H9 (cell line): ENCODE data around the gene COL18A1. TPM values are rescaled to one million over a fixed set of nuclear protein-coding genes. Genes with fewer than 3 reads are reported as not detected.

Source experiments
- DNase-seq: peaks from one replicate; pipeline ENCODE4 v3.0.0-alpha.2; 2017
- H2AFZ ChIP-seq: one replicate; pipeline ENCODE4 v1.6.1; 2013; ENCODE audit warnings: mild to moderate bottlenecking, low read length, control low read depth, moderate library complexity
- H2AK5ac ChIP-seq: 2 replicates; pipeline ENCODE4 v1.6.1; 2013; ENCODE audit warnings: low read length, control low read depth, mixed read lengths; ENCODE audit not compliant: insufficient read length
- H2BK120ac ChIP-seq: one replicate; pipeline ENCODE4 v1.6.1; 2013; ENCODE audit warnings: low read depth, mild to moderate bottlenecking, low read length, control low read depth, inconsistent platforms; ENCODE audit not compliant: poor library complexity, severe bottlenecking
- H2BK12ac ChIP-seq: 2 replicates; pipeline ENCODE4 v1.6.1; 2013; ENCODE audit warnings: low read length, control low read depth, mixed read lengths, low read depth; ENCODE audit not compliant: insufficient read length
- H2BK15ac ChIP-seq: 2 replicates; pipeline ENCODE4 v1.6.1; 2013; ENCODE audit warnings: low read depth, low read length, control low read depth
- H2BK20ac ChIP-seq: one replicate; pipeline ENCODE4 v1.6.1; 2013; ENCODE audit warnings: low read depth, mild to moderate bottlenecking, low read length, control low read depth, inconsistent platforms; ENCODE audit not compliant: poor library complexity, severe bottlenecking
- H2BK5ac ChIP-seq: 2 replicates; pipeline ENCODE4 v1.6.1; 2013; ENCODE audit warnings: low read length, control low read depth, mixed read lengths; ENCODE audit not compliant: insufficient read length
- H3K14ac ChIP-seq: 2 replicates; pipeline ENCODE4 v1.6.1; 2013; ENCODE audit warnings: low read length, control low read depth; ENCODE audit not compliant: insufficient read depth
- H3K18ac ChIP-seq: 2 replicates; pipeline ENCODE4 v1.6.1; 2013; ENCODE audit warnings: low read depth, mild to moderate bottlenecking, mixed read lengths, low read length, control low read depth; ENCODE audit not compliant: insufficient read length
- H3K23ac ChIP-seq: 2 replicates; pipeline ENCODE4 v1.6.1; 2013; ENCODE audit warnings: low read length, control low read depth, mixed read lengths, low read depth; ENCODE audit not compliant: insufficient read length
- H3K23me2 ChIP-seq: 2 replicates; pipeline ENCODE4 v1.6.1; 2013; ENCODE audit warnings: low read depth, mild to moderate bottlenecking, mixed read lengths, low read length, control low read depth; ENCODE audit not compliant: insufficient read length, poor library complexity, severe bottlenecking
- H3K27ac ChIP-seq: 2 replicates; pipeline ENCODE4 v1.5.1; 2013; ENCODE audit warnings: low read length, control low read depth, mixed read lengths, low read depth; ENCODE audit not compliant: insufficient read length
- H3K27me3 ChIP-seq: 2 replicates; pipeline ENCODE4 v1.6.1; 2013; ENCODE audit warnings: low read length, control low read depth, inconsistent platforms; ENCODE audit not compliant: insufficient read depth
- H3K4ac ChIP-seq: 2 replicates; pipeline ENCODE4 v1.6.1; 2013; ENCODE audit warnings: low read depth, mild to moderate bottlenecking, control low read depth, inconsistent platforms, low read length, moderate library complexity
- H3K4me1 ChIP-seq: 2 replicates; pipeline ENCODE4 v1.6.1; 2013; ENCODE audit warnings: low read length, control low read depth, inconsistent platforms; ENCODE audit not compliant: insufficient read depth
- H3K4me2 ChIP-seq: 2 replicates; pipeline ENCODE4 v1.6.1; 2013; ENCODE audit warnings: low read length, control low read depth, mixed read lengths; ENCODE audit not compliant: insufficient read length, insufficient read depth
- H3K56ac ChIP-seq: 2 replicates; pipeline ENCODE4 v1.6.1; 2013; ENCODE audit warnings: low read depth, mild to moderate bottlenecking, mixed read lengths, low read length, control low read depth; ENCODE audit not compliant: insufficient read length
- H3K79me1 ChIP-seq: 2 replicates; pipeline ENCODE4 v1.6.1; 2013; ENCODE audit warnings: low read depth, mild to moderate bottlenecking, moderate library complexity, low read length, control low read depth, inconsistent platforms; ENCODE audit not compliant: insufficient read depth, poor library complexity, severe bottlenecking
- H3K79me2 ChIP-seq: 2 replicates; pipeline ENCODE4 v1.6.1; 2013; ENCODE audit warnings: low read length, control low read depth, inconsistent platforms; ENCODE audit not compliant: insufficient read depth
- H3K9ac ChIP-seq: 2 replicates; pipeline ENCODE4 v1.6.1; 2013; ENCODE audit warnings: low read length, control low read depth, mixed read lengths; ENCODE audit not compliant: insufficient read length; ENCODE audit errors: extremely low read depth
- H3K9me3 ChIP-seq: one replicate; pipeline ENCODE4 v1.6.1; 2013; ENCODE audit warnings: low read depth, low read length, inconsistent platforms; ENCODE audit not compliant: control insufficient read depth
- H3T11ph ChIP-seq: one replicate; pipeline ENCODE4 v1.6.1; 2013; ENCODE audit warnings: mild to moderate bottlenecking, low read length, control low read depth, inconsistent platforms
- H4K20me1 ChIP-seq: one replicate; pipeline ENCODE4 v1.6.1; 2013; ENCODE audit not compliant: control insufficient read depth, insufficient read length, insufficient read depth
- H4K5ac ChIP-seq: 2 replicates; pipeline ENCODE4 v1.6.1; 2013; ENCODE audit warnings: low read depth, mild to moderate bottlenecking, mixed read lengths, low read length, control low read depth; ENCODE audit not compliant: insufficient read length
- H4K8ac ChIP-seq: replicated peaks from 2 replicates; pipeline ENCODE4 v1.6.1; 2013; ENCODE audit warnings: low read length, control low read depth, mixed read lengths, low read depth; ENCODE audit not compliant: insufficient read length
- H4K91ac ChIP-seq: 2 replicates; pipeline ENCODE4 v1.6.1; 2013; ENCODE audit warnings: low read depth, mild to moderate bottlenecking, moderate library complexity, mixed read lengths, low read length, control low read depth; ENCODE audit not compliant: insufficient read length
- H3K27ac Mint-ChIP-seq, 3 experiments: 2 replicates in 2 of 3; 3 replicates in 1 of 3; pipeline ENCODE4 v1.8.0; 2020 to 2021; ENCODE audit warnings: mixed read lengths in 3 of 3, mild to moderate bottlenecking in 1 of 3, moderate library complexity in 1 of 3
- H3K27me3 Mint-ChIP-seq: 2 replicates; pipeline ENCODE4 v1.8.0; 2021; ENCODE audit warnings: low read depth, mild to moderate bottlenecking, moderate library complexity, mixed read lengths
- H3K36me3 Mint-ChIP-seq, 3 experiments: 2 replicates in 2 of 3; 3 replicates in 1 of 3; pipeline ENCODE4 v1.8.0; 2020 to 2021; ENCODE audit warnings: low read depth in 3 of 3, mixed read lengths in 3 of 3; ENCODE audit not compliant: insufficient read depth in 1 of 3
- H3K4me1 Mint-ChIP-seq, 2 experiments: 2 replicates each; pipeline ENCODE4 v1.8.0; 2020; ENCODE audit warnings: mixed read lengths in 2 of 2
- H3K4me3 Mint-ChIP-seq, 2 experiments: 2 replicates in 1 of 2; 3 replicates in 1 of 2; pipeline ENCODE4 v1.8.0; 2020 to 2021; ENCODE audit warnings: mild to moderate bottlenecking in 2 of 2, mixed read lengths in 2 of 2, moderate library complexity in 1 of 2
- H3K9me3 Mint-ChIP-seq, 2 experiments: 2 replicates in 1 of 2; 3 replicates in 1 of 2; pipeline ENCODE4 v1.8.0; 2020; ENCODE audit warnings: mild to moderate bottlenecking in 2 of 2, mixed read lengths in 2 of 2, moderate library complexity in 1 of 2
- WGBS: extraction: QIAGEN DNeasy Blood & Tissue Kit; methylation state at CpG from one replicate; pipeline ENCODE4 v1.1.7; 2013; ENCODE audit warnings: missing lambda C conversion rate, low lambda C conversion rate, mixed read lengths; ENCODE audit not compliant: insufficient read length; ENCODE audit errors: extremely low coverage; 5-methylcytosine and 5-hydroxymethylcytosine counted together
- total RNA-seq: library from RNA; stranded (reverse); gene quantifications from 2 replicates; pipeline ENCODE4 v1.2.1, GENCODE V29; 2021
- TF ChIP-seq, protein P1 (sequence below): fragments of 200-600 bp; sonication (generic); conservative IDR thresholded peaks from 3 replicates; pipeline ENCODE4 v1.8.0; 2021; ENCODE audit warnings: antibody characterized with exemption, mild to moderate bottlenecking

The COL18A1 gene
- total RNA-seq, 1 experiment from 2014 or later, result 232 TPM

- no peak overlapping the region for H3K27ac Mint-ChIP-seq
- DNase-seq, result no peak
- Histone ChIP-seq H2AK5ac (no peak overlapping the region), H3K56ac (no peak overlapping the region), H3K4me1 (no peaks in the 10 kb centered on the region), H2AFZ (no peak overlapping the region), H3K23ac (no peak overlapping the region), H3K79me1 (no peaks in the 10 kb centered on the region), H2BK15ac (no peak overlapping the region), H3K18ac (no peak overlapping the region), H2BK5ac (no peak overlapping the region), H3K9ac (no peak overlapping the region), H4K8ac (no peak overlapping the region), H2BK12ac (no peak overlapping the region), H3K27ac (no peak overlapping the region), H2BK120ac (no peak overlapping the region), H3K79me2 (no peaks in the 10 kb centered on the region), H4K5ac (no peak overlapping the region), H2BK20ac (no peak overlapping the region), H3T11ph (no peak overlapping the region), H3K14ac (no peak overlapping the region), H3K4ac (no peak overlapping the region), H3K27me3 (no peaks in the 10 kb centered on the region), H3K4me2 (no peak overlapping the region), H4K20me1 (peaks cover 4% of the 10 kb centered on the region), H4K91ac (no peak overlapping the region), H3K9me3 (no peaks in the 10 kb centered on the region), H3K23me2 (no peaks in the 10 kb centered on the region)
- H3K27me3 Mint-ChIP-seq, result no peaks in the 10 kb centered on the region
- no CpG with 5 or more reads among the region's 21 CpGs for WGBS
- no peak overlapping the region for H3K4me3 Mint-ChIP-seq
- peaks cover 5% of the 10 kb centered on the region in 2 experiments for H3K4me1 Mint-ChIP-seq
- no peaks in the 10 kb centered on the region for H3K9me3 Mint-ChIP-seq
- TF ChIP-seq, protein P1, sequence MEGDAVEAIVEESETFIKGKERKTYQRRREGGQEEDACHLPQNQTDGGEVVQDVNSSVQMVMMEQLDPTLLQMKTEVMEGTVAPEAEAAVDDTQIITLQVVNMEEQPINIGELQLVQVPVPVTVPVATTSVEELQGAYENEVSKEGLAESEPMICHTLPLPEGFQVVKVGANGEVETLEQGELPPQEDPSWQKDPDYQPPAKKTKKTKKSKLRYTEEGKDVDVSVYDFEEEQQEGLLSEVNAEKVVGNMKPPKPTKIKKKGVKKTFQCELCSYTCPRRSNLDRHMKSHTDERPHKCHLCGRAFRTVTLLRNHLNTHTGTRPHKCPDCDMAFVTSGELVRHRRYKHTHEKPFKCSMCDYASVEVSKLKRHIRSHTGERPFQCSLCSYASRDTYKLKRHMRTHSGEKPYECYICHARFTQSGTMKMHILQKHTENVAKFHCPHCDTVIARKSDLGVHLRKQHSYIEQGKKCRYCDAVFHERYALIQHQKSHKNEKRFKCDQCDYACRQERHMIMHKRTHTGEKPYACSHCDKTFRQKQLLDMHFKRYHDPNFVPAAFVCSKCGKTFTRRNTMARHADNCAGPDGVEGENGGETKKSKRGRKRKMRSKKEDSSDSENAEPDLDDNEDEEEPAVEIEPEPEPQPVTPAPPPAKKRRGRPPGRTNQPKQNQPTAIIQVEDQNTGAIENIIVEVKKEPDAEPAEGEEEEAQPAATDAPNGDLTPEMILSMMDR, result no peak
- H3K36me3 Mint-ChIP-seq, result peaks cover 20 to 51% (median 43%) of the 10 kb centered on the region in 3 experiments; a peak in 6 of 7 replicates
Observed at GRCh38 chr21:45493401-45494001, 88.5 kb downstream of the COL18A1 start.
